Left ventricle myocardium inferior (tissue), 1 donor: Measurements from ENCODE around the gene FAM120AOS. TPM values are rescaled to one million over a fixed set of nuclear protein-coding genes. Genes with fewer than 3 reads are reported as not detected.

Experiments
- DNase-seq: peaks from one replicate; pipeline ENCODE4 v3.0.0-alpha.2; 2020
- H3K27ac ChIP-seq: fragments of 200-600 bp; replicated peaks from 2 replicates; pipeline ENCODE4 v1.8.0; 2021
- H3K27me3 ChIP-seq: fragments of 200-600 bp; 2 replicates; pipeline ENCODE4 v1.8.0; 2021; ENCODE audit warnings: low read depth
- H3K36me3 ChIP-seq: fragments of 200-600 bp; 2 replicates; pipeline ENCODE4 v1.8.0; 2021
- H3K4me1 ChIP-seq: fragments of 200-600 bp; 2 replicates; pipeline ENCODE4 v1.8.0; 2021
- H3K4me3 ChIP-seq: fragments of 200-600 bp; 2 replicates; pipeline ENCODE4 v1.8.0; 2021; ENCODE audit warnings: mild to moderate bottlenecking, moderate library complexity
- H3K9me3 ChIP-seq: fragments of 200-600 bp; replicated peaks from 2 replicates; pipeline ENCODE4 v1.8.0; 2021
- intact Hi-C: fragments of 100-400 bp; cut with micrococcal nuclease; formaldehyde crosslinking; loops from one replicate; pipeline ENCODE4 v1.11.0; 2022
- total RNA-seq: library from RNA; stranded (reverse); fragmentation: NEBNext Ultra II Directional; extraction: Animal tissue kit (Norgen Biotek cat#: 25700); gene quantifications from one replicate; pipeline ENCODE4 v1.2.1, GENCODE V29; 2021
- TF ChIP-seq, protein P1 (sequence below): fragments of 200-600 bp; IDR thresholded peaks from 2 replicates; pipeline ENCODE4 v1.8.0; 2021; ENCODE audit warnings: antibody characterized with exemption, mild to moderate bottlenecking, borderline replicate concordance
- donor health status: DM: no; HTN: yes; CAD: no; lungs with severe emphysema.

The FAM120AOS gene
- total RNA-seq, 1 donor from 2014 or later: 27.3 TPM

GRCh38 chr9:93435386-93435785, 18.0 kb downstream of the FAM120AOS start:
- Histone ChIP-seq H3K36me3 (no peaks in the 10 kb centered on the region), H3K27ac (no peak overlapping the region), H3K27me3 (no peaks in the 10 kb centered on the region), H3K4me1 (no peaks in the 10 kb centered on the region), H3K4me3 (no peak overlapping the region), H3K9me3 (no peaks in the 10 kb centered on the region)
- intact Hi-C loops: no loop called here
- TF ChIP-seq, protein P1, sequence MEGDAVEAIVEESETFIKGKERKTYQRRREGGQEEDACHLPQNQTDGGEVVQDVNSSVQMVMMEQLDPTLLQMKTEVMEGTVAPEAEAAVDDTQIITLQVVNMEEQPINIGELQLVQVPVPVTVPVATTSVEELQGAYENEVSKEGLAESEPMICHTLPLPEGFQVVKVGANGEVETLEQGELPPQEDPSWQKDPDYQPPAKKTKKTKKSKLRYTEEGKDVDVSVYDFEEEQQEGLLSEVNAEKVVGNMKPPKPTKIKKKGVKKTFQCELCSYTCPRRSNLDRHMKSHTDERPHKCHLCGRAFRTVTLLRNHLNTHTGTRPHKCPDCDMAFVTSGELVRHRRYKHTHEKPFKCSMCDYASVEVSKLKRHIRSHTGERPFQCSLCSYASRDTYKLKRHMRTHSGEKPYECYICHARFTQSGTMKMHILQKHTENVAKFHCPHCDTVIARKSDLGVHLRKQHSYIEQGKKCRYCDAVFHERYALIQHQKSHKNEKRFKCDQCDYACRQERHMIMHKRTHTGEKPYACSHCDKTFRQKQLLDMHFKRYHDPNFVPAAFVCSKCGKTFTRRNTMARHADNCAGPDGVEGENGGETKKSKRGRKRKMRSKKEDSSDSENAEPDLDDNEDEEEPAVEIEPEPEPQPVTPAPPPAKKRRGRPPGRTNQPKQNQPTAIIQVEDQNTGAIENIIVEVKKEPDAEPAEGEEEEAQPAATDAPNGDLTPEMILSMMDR: no peak
- no peak for DNase-seq

GRCh38 chr9:93434056-93434455, 19.3 kb downstream of the FAM120AOS start:
- intact Hi-C loops: no loop called here
- TF ChIP-seq, protein P1: no peak
- Histone ChIP-seq H3K4me1 (no peaks in the 10 kb centered on the region), H3K27ac (no peak overlapping the region), H3K9me3 (no peaks in the 10 kb centered on the region), H3K4me3 (no peak overlapping the region), H3K36me3 (no peaks in the 10 kb centered on the region), H3K27me3 (no peaks in the 10 kb centered on the region)
- DNase-seq: no peak

DNA sequence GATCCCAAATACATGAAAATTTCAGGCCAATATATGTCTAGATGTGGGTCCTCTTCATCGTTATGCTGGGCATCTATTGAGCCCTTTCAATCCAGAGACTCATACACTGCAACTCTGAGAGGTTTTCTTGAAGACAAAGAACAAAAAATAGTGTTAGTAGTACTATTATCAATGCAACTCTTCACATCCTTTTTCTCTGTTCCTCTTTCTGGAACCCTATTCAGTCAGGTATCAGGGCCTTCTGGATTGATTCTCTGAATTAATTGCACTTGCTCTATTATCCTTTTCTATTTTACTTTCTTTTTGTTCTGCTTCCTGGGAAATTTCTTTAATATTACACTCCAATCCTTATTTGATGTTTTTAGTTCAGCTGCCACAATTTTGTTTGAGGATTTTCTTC, 20.4 kb downstream of the FAM120AOS start:
- no peak overlapping the region for H3K4me3 ChIP-seq
- H3K36me3 ChIP-seq: no peaks in the 10 kb centered on the region
- TF ChIP-seq, protein P1: no peak
- intact Hi-C loops: no loop called here
- H3K4me1 ChIP-seq: peaks cover under 1% of the 10 kb centered on the region
- DNase-seq: no peak
- no peaks in the 10 kb centered on the region for H3K9me3 ChIP-seq
- no peak overlapping the region for H3K27ac ChIP-seq
- H3K27me3 ChIP-seq: no peaks in the 10 kb centered on the region

DNA sequence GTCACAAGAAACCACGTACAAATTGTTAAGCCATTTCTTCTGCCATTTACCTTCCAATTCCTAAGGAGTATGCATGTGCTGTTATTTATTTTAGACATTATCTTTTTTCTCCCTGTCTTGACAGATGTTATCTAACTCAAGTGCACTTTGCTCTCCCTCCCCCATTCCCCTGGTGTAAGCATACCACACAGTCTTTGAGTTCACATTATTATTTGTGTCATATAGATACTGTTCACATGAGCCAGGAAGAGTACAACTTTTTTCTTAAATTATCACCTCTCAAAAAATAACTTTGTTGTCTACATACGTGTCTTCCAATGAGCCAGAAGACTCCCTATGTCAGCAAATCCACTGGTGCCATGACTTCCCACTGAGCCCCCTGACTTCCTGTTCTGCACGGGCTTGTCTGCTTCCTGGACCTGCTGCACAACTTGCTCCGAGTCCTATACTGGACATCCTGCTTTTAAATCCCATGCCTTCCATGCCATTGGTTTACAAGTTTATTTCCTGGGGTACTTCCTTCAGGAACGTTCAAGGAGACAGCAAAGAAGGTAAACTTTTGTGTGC, 21.8 kb downstream of the FAM120AOS start:
- Histone ChIP-seq H3K27me3 (no peaks in the 10 kb centered on the region), H3K36me3 (no peaks in the 10 kb centered on the region), H3K4me3 (no peak overlapping the region), H3K27ac (no peak overlapping the region), H3K9me3 (no peaks in the 10 kb centered on the region), H3K4me1 (peaks cover 9% of the 10 kb centered on the region)
- TF ChIP-seq, protein P1: no peak
- intact Hi-C loops: no loop called here
- DNase-seq: no peak

DNA sequence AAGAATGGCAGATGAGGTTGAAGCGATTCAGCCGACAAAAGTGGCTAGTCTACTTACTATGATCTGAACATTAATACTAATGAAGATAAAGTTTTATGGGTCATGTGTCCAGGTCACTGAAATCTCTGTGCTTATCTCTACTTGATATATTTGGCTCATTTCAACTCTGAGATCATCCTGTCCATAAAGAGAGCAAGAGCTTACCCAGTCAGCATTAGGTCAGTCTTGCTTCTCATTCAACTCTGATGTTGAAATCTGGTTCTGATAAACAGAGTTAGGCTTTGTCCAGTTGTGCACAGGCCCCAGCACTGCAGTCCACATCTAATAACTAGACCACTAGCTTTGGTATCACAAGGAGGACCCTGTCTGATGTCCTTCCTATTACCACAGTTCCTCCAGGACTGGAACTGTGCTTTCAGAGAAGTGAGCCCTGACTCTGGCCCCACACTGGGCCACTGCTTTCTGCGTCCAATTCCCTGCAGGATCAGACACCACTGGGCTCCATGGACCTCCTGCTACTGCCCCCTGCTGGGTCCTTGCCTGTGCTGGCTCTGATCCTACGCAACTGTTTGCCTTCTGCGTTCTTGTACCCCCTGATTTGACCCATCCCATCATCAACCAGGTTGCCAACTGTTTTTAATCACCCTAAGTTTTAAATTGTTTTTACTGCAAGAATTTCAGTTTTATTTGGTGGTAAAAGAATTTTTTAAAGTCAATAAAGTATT, 25.6 kb downstream of the FAM120AOS start:
- peaks cover 9% of the 10 kb centered on the region for H3K4me1 ChIP-seq
- TF ChIP-seq, protein P1: peak; percentile 25
- H3K27ac ChIP-seq: no peak overlapping the region
- H3K36me3 ChIP-seq: no peaks in the 10 kb centered on the region
- peaks cover 20% of the 10 kb centered on the region for H3K9me3 ChIP-seq
- no peaks in the 10 kb centered on the region for H3K27me3 ChIP-seq
- no peak overlapping the region for H3K4me3 ChIP-seq
- DNase-seq: no peak
- intact Hi-C loops: no loop called here
